Measurements from ENCODE around the gene STK17B.

GRCh38 chr2:196184921-196185320 lies 13.5 kb upstream of the STK17B start:
- no peak for TF ChIP-seq POLR2AphosphoS5 (IDR thresholded peaks at IDR 0.05; ENCODE audit: low read depth, low read length)
- no peak for TF ChIP-seq POLR2A (IDR thresholded peaks at IDR 0.05; ENCODE audit: low read depth, low read length)
